Mucosa of descending colon (tissue), 3 donors: ENCODE measurements around the gene ARSD. TPM values are rescaled to one million over a fixed set of nuclear protein-coding genes. Genes with fewer than 3 reads are reported as not detected.

Experiments used
- ATAC-seq: fragments of 200-7000 bp; cut with Tn5 transposase; one replicate; pipeline ENCODE4 v1.9.1; 2020; ENCODE audit warnings: mild to moderate bottlenecking, moderate library complexity
- DNase-seq, 3 donors: peaks; one replicate each; pipeline ENCODE4 v3.0.0-alpha.2; 2020
- H3K36me3 ChIP-seq: fragments of 200-600 bp; one replicate; pipeline ENCODE4 v1.8.0; 2021; ENCODE audit warnings: low read depth, mild to moderate bottlenecking
- H3K4me1 ChIP-seq: fragments of 200-600 bp; one replicate; pipeline ENCODE4 v1.8.0; 2021; ENCODE audit warnings: low read depth, mild to moderate bottlenecking
- H3K4me3 ChIP-seq: fragments of 200-600 bp; one replicate; pipeline ENCODE4 v1.8.0; 2021; ENCODE audit warnings: mild to moderate bottlenecking
- H3K9me3 ChIP-seq: fragments of 200-600 bp; one replicate; pipeline ENCODE4 v1.8.0; 2021; ENCODE audit warnings: mild to moderate bottlenecking
- CTCF ChIP-seq: fragments of 200-600 bp; IDR thresholded peaks from one replicate; pipeline ENCODE4 v1.8.0; 2022; ENCODE audit warnings: antibody characterized with exemption, mild to moderate bottlenecking
- intact Hi-C, 2 donors: fragments of 100-400 bp; cut with DNase I in 1 of 2; cut with micrococcal nuclease in 1 of 2; formaldehyde crosslinking; loops; one replicate each; pipeline versions ENCODE4 v1.11.0 to v1.11.1; 2022; cut with DNase I, micrococcal nuclease
- total RNA-seq, 3 donors: library from RNA; stranded (reverse); fragmentation: NEBNext Ultra II Directional in 2 of 3; extraction: Animal tissue kit (Norgen Biotek cat#: 25700) in 2 of 3; gene quantifications; one replicate each; pipeline versions ENCODE4 v1.2.1 to v1.2.4, GENCODE V29; 2021 to 2023
- donor health status: DM: no; HTN: no; CAD: no; lungs with moderate emphysema.
- donor health status: DM: no; HTN: no; CAD: no.
- donor health status: DM: no; HTN: yes; CAD: no.

ARSD gene
- total RNA-seq, 3 donors from 2014 or later = 26.2 to 70.9 (median 67.2) TPM

GRCh38 chrX:2934715-2935710, 5.9 kb upstream of the ARSD start:
- TF ChIP-seq CTCF = no peak
- Histone ChIP-seq H3K9me3 (no peaks in the 10 kb centered on the region), H3K36me3 (no peaks in the 10 kb centered on the region), H3K4me3 (no peak overlapping the region), H3K4me1 (no peaks in the 10 kb centered on the region)
- no peak for DNase-seq
- intact Hi-C loops = no loop called here
- ATAC-seq = no peak

- Histone ChIP-seq H3K4me1 (no peaks in the 10 kb centered on the region), H3K36me3 (no peaks in the 10 kb centered on the region), H3K4me3 (no peak overlapping the region), H3K9me3 (no peaks in the 10 kb centered on the region)
- no peak for TF ChIP-seq CTCF
- peak in 2 of 3 donors; percentile 26 to 37 for DNase-seq
- intact Hi-C loops = no loop called here
- peak; percentile 6 for ATAC-seq
Measured at GRCh38 chrX:2933125-2933900, 4.2 kb upstream of the ARSD start.

GRCh38 chrX:2931612-2932011, 2.5 kb upstream of the ARSD start:
- H3K4me1 ChIP-seq = no peaks in the 10 kb centered on the region
- no peak for TF ChIP-seq CTCF
- H3K9me3 ChIP-seq = no peaks in the 10 kb centered on the region
- H3K36me3 ChIP-seq = no peaks in the 10 kb centered on the region
- ATAC-seq (no peak), DNase-seq (no peak)
- intact Hi-C loops = no loop called here
- no peak overlapping the region for H3K4me3 ChIP-seq

- Histone ChIP-seq H3K4me3 (no peak overlapping the region), H3K36me3 (no peaks in the 10 kb centered on the region), H3K9me3 (no peaks in the 10 kb centered on the region), H3K4me1 (no peaks in the 10 kb centered on the region)
- intact Hi-C loops = no loop called here
- TF ChIP-seq CTCF = no peak
- DNase-seq (no peak), ATAC-seq (no peak)
Measured at GRCh38 chrX:2931155-2931554, 2.0 kb upstream of the ARSD start.

GRCh38 chrX:2928191-2928582, 952 bp downstream of the ARSD start:
- Histone ChIP-seq H3K9me3 (no peaks in the 10 kb centered on the region), H3K4me3 (no peak overlapping the region), H3K36me3 (no peaks in the 10 kb centered on the region), H3K4me1 (no peaks in the 10 kb centered on the region)
- TF ChIP-seq CTCF = no peak
- intact Hi-C loops = no loop called here
- peak; percentile 37 for ATAC-seq
- peak; percentile 40 to 80 (median 71) for DNase-seq
